H1 (cell line): ENCODE measurements around the gene MYLK2. TPM values are rescaled to one million over a fixed set of nuclear protein-coding genes. Genes with fewer than 3 reads are reported as not detected.

ENCODE experiments used
- EP300 ChIP-seq, 2 experiments: IDR thresholded peaks; 1 replicate in 1 of 2; 2 replicates in 1 of 2; pipeline ENCODE4 v1.6.1; 2011 to 2012; ENCODE audit warnings: low read depth in 2 of 2, low read length in 2 of 2, mild to moderate bottlenecking in 2 of 2, borderline replicate concordance in 1 of 2, inconsistent platforms in 1 of 2, moderate library complexity in 1 of 2
- FOSL1 ChIP-seq: IDR thresholded peaks from 2 replicates; pipeline ENCODE4 v1.6.1; 2011; ENCODE audit warnings: mild to moderate bottlenecking, low read depth, low read length, moderate library complexity; ENCODE audit not compliant: insufficient read depth
- KDM1A ChIP-seq: fragments of 200-600, 300-600 bp; sonication (generic); IDR thresholded peaks from 2 replicates; pipeline ENCODE4 v1.7.1; 2016; ENCODE audit warnings: mild to moderate bottlenecking, low read length, borderline replicate concordance
- SUZ12 ChIP-seq: fragments of 200-600 bp; sonication (generic); IDR thresholded peaks from 2 replicates; pipeline ENCODE4 v1.6.1; 2012; ENCODE audit warnings: mild to moderate bottlenecking, inconsistent platforms, low read length, moderate library complexity, mixed read lengths
- polyA plus RNA-seq, 7 experiments: library from polyadenylated mRNA; depleted of rRNA in 3 of 7; stranded (reverse) in 5 of 7; unstranded in 2 of 7; fragments of >200 nt in 5 of 7; fragments of 200-250 nt in 2 of 7; gene quantifications; 1 replicate in 5 of 7; 2 replicates in 1 of 7; 4 replicates in 1 of 7; pipeline versions ENCODE4 v1.2.1 to v1.2.3, GENCODE V29; 2011 to 2013; ENCODE audit warnings: missing spikeins in 2 of 7, mixed read lengths in 2 of 7
- total RNA-seq: library from RNA; stranded (reverse); fragmentation: NEBNext Ultra II Directional; extraction: Animal tissue kit (Norgen Biotek cat#: 25700); gene quantifications from 2 replicates; pipeline ENCODE4 v1.2.1, GENCODE V29; 2021
- TF ChIP-seq, protein P1 (sequence below): fragments of 300-600 bp; sonication (generic); IDR thresholded peaks from 2 replicates; pipeline ENCODE4 v1.7.1; 2012; ENCODE audit warnings: low read length, moderate library complexity, mild to moderate bottlenecking, inconsistent platforms; ENCODE audit not compliant: insufficient replicate concordance
- TF ChIP-seq, protein P2 (sequence below), 3 experiments: IDR thresholded peaks; 1 replicate in 2 of 3; 2 replicates in 1 of 3; pipeline versions ENCODE4 v1.5.1 to v1.6.1; 2011; ENCODE audit warnings: low read length in 3 of 3, mild to moderate bottlenecking in 3 of 3, inconsistent platforms in 2 of 3, low read depth in 1 of 3, moderate library complexity in 1 of 3; ENCODE audit not compliant: insufficient read depth in 1 of 3; ENCODE audit errors: control extremely low read depth in 1 of 3

MYLK2 gene
- total and polyA plus RNA-seq, 2 of the 8 experiments (the other 6 are each of a cell fraction or from before 2014, with no cell fraction given) = 0.22 to 0.26 TPM

DNA sequence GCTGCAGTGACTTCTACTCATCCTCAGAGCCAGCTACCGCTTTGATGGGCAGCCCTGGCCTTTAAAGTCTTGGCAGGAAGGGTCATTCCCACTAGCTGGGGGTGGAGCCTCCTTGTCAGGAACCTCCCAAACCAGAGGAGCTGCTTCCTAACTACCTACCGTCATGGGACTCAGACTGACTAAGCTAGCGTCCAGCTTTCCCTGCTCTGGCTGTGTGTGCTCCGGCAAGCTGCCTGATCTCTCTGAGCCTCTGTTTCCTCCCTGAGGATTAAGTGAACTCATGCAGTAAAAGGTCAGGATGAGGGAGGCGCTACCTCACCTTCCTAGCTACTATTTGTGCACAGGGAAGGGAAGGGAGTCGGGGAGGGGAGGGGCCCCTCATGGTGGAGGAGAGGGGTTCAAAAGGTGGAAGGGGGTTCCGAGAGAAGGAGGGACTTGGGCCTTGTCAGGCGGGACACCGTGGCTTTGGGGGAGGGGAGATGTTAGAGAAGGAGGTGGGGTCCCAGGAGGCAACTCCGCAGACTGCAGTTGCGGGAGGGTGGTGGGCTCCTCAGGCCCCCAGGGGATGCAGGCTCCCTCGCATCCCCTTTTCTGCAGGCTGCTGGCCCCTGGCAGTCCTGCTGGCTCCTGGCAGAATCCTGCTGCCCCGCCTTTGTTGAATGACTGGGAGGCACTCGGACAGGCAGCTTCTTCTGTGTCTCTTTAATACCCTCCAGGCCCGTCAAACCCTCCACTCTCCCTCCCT lies 41.4 kb downstream of the MYLK2 start (continued):
- TF ChIP-seq, protein P1, sequence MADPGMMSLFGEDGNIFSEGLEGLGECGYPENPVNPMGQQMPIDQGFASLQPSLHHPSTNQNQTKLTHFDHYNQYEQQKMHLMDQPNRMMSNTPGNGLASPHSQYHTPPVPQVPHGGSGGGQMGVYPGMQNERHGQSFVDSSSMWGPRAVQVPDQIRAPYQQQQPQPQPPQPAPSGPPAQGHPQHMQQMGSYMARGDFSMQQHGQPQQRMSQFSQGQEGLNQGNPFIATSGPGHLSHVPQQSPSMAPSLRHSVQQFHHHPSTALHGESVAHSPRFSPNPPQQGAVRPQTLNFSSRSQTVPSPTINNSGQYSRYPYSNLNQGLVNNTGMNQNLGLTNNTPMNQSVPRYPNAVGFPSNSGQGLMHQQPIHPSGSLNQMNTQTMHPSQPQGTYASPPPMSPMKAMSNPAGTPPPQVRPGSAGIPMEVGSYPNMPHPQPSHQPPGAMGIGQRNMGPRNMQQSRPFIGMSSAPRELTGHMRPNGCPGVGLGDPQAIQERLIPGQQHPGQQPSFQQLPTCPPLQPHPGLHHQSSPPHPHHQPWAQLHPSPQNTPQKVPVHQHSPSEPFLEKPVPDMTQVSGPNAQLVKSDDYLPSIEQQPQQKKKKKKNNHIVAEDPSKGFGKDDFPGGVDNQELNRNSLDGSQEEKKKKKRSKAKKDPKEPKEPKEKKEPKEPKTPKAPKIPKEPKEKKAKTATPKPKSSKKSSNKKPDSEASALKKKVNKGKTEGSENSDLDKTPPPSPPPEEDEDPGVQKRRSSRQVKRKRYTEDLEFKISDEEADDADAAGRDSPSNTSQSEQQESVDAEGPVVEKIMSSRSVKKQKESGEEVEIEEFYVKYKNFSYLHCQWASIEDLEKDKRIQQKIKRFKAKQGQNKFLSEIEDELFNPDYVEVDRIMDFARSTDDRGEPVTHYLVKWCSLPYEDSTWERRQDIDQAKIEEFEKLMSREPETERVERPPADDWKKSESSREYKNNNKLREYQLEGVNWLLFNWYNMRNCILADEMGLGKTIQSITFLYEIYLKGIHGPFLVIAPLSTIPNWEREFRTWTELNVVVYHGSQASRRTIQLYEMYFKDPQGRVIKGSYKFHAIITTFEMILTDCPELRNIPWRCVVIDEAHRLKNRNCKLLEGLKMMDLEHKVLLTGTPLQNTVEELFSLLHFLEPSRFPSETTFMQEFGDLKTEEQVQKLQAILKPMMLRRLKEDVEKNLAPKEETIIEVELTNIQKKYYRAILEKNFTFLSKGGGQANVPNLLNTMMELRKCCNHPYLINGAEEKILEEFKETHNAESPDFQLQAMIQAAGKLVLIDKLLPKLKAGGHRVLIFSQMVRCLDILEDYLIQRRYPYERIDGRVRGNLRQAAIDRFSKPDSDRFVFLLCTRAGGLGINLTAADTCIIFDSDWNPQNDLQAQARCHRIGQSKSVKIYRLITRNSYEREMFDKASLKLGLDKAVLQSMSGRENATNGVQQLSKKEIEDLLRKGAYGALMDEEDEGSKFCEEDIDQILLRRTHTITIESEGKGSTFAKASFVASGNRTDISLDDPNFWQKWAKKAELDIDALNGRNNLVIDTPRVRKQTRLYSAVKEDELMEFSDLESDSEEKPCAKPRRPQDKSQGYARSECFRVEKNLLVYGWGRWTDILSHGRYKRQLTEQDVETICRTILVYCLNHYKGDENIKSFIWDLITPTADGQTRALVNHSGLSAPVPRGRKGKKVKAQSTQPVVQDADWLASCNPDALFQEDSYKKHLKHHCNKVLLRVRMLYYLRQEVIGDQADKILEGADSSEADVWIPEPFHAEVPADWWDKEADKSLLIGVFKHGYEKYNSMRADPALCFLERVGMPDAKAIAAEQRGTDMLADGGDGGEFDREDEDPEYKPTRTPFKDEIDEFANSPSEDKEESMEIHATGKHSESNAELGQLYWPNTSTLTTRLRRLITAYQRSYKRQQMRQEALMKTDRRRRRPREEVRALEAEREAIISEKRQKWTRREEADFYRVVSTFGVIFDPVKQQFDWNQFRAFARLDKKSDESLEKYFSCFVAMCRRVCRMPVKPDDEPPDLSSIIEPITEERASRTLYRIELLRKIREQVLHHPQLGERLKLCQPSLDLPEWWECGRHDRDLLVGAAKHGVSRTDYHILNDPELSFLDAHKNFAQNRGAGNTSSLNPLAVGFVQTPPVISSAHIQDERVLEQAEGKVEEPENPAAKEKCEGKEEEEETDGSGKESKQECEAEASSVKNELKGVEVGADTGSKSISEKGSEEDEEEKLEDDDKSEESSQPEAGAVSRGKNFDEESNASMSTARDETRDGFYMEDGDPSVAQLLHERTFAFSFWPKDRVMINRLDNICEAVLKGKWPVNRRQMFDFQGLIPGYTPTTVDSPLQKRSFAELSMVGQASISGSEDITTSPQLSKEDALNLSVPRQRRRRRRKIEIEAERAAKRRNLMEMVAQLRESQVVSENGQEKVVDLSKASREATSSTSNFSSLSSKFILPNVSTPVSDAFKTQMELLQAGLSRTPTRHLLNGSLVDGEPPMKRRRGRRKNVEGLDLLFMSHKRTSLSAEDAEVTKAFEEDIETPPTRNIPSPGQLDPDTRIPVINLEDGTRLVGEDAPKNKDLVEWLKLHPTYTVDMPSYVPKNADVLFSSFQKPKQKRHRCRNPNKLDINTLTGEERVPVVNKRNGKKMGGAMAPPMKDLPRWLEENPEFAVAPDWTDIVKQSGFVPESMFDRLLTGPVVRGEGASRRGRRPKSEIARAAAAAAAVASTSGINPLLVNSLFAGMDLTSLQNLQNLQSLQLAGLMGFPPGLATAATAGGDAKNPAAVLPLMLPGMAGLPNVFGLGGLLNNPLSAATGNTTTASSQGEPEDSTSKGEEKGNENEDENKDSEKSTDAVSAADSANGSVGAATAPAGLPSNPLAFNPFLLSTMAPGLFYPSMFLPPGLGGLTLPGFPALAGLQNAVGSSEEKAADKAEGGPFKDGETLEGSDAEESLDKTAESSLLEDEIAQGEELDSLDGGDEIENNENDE = no peak
- TF ChIP-seq EP300 (IDR thresholded peaks at IDR 0.05; ENCODE audit: borderline replicate concordance in 1 of 2, low read depth in 2 of 2, low read length in 2 of 2) = no peak
- TF ChIP-seq, protein P2, sequence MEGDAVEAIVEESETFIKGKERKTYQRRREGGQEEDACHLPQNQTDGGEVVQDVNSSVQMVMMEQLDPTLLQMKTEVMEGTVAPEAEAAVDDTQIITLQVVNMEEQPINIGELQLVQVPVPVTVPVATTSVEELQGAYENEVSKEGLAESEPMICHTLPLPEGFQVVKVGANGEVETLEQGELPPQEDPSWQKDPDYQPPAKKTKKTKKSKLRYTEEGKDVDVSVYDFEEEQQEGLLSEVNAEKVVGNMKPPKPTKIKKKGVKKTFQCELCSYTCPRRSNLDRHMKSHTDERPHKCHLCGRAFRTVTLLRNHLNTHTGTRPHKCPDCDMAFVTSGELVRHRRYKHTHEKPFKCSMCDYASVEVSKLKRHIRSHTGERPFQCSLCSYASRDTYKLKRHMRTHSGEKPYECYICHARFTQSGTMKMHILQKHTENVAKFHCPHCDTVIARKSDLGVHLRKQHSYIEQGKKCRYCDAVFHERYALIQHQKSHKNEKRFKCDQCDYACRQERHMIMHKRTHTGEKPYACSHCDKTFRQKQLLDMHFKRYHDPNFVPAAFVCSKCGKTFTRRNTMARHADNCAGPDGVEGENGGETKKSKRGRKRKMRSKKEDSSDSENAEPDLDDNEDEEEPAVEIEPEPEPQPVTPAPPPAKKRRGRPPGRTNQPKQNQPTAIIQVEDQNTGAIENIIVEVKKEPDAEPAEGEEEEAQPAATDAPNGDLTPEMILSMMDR (IDR thresholded peaks at IDR 0.05; ENCODE audit: control extremely low read depth in 1 of 3, insufficient read depth in 1 of 3, low read depth in 1 of 3, low read length in 3 of 3) = peak in 1 of 3 experiments; percentile 11; a peak in 1 of 4 replicates
- TF ChIP-seq KDM1A = peak; percentile 90; the same call in 1 of the 2 replicates
- no peak for TF ChIP-seq FOSL1
- no peak; the same call in 1 of the 2 replicates for TF ChIP-seq SUZ12
